GM12865 (cell line): Measurements from ENCODE around the gene CPEB1.

ENCODE experiments used
- DNase-seq: peaks from one replicate; pipeline ENCODE4 v3.0.0; 2010; ENCODE audit warnings: low read depth
- H3K4me3 ChIP-seq: 2 replicates; pipeline ENCODE4 v1.5.1; 2011; ENCODE audit warnings: mild to moderate bottlenecking, low read depth, low read length, control low read depth
- CTCF ChIP-seq: IDR thresholded peaks from 2 replicates; pipeline ENCODE4 v1.5.1; 2011; ENCODE audit warnings: low read length, control low read depth, low read depth, inconsistent platforms; ENCODE audit not compliant: insufficient read depth; ENCODE audit errors: missing control alignments

CPEB1 gene

GRCh38 chr15:82566690-82567089 lies 80.5 kb downstream of the CPEB1 start:
- H3K4me3 ChIP-seq, result no peak overlapping the region
- no peak for TF ChIP-seq CTCF
- DNase-seq, result no peak

GRCh38 chr15:82558502-82558901 lies 88.7 kb downstream of the CPEB1 start:
- no peak overlapping the region for H3K4me3 ChIP-seq
- TF ChIP-seq CTCF, result no peak
- no peak for DNase-seq

GRCh38 chr15:82556315-82557035 lies 90.7 kb downstream of the CPEB1 start:
- no peak for DNase-seq
- TF ChIP-seq CTCF, result no peak
- no peak overlapping the region for H3K4me3 ChIP-seq

GRCh38 chr15:82554849-82555248 lies 92.3 kb downstream of the CPEB1 start:
- no peak for TF ChIP-seq CTCF
- H3K4me3 ChIP-seq, result no peak overlapping the region
- DNase-seq, result no peak

- no peak for TF ChIP-seq CTCF
- H3K4me3 ChIP-seq, result no peak overlapping the region
- no peak for DNase-seq
These were observed 92.8 kb downstream of the CPEB1 start for GRCh38 chr15:82554351-82554750.

GRCh38 chr15:82553846-82554245 lies 93.3 kb downstream of the CPEB1 start:
- no peak for DNase-seq
- TF ChIP-seq CTCF, result no peak
- no peak overlapping the region for H3K4me3 ChIP-seq

GRCh38 chr15:82552861-82553260 lies 94.3 kb downstream of the CPEB1 start:
- DNase-seq, result no peak
- no peak overlapping the region for H3K4me3 ChIP-seq
- TF ChIP-seq CTCF, result no peak
